ENCODE results near the gene VSTM2L.

VSTM2L gene

GRCh38 chr20:37901654-37902503 lies 1.0 kb upstream of the VSTM2L start:
- no peak for DNase-seq

- DNase-seq, result no peak
Observed at GRCh38 chr20:37903317-37904007, 535 bp downstream of the VSTM2L start.

DNA sequence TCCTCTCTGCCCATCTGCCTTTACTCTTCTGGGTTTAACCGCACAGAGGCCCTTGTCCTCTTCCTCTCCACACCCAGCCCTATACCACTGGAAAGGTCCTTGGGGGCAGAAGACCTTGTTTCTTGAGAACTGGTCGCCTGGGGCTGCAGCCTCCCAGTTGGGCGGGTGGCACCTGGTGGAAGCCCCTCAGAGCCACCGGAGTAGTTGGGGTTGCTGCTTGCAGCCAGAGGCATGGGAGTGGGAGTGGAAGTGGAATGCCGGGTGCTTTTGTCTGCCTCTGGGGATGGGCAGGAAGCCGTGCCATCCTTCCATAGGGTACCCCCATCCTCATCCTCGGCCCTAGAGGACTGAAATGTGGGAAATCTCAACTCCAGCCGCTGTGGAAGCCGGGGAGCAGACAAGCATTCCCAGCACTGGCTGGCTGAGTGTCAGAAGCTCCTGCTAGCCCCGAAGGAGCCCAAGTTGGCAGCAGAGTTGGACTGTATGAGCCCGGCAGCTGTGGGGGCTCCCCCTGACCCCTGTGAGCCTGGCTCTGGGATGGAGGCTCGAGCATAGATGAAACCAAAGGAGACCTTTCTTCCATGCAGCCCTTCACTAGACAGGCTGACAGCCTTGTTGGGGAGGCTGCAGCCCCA lies 1.2 kb downstream of the VSTM2L start:
- DNase-seq, result no peak

- DNase-seq, result no peak
Observed at GRCh38 chr20:37904845-37905373, 2.0 kb downstream of the VSTM2L start.

- DNase-seq, result no peak
Observed at GRCh38 chr20:37905671-37906613, 3.0 kb downstream of the VSTM2L start.

- DNase-seq, result no peak
Observed at GRCh38 chr20:37907330-37907676, 4.4 kb downstream of the VSTM2L start.

- DNase-seq, result no peak
Observed at GRCh38 chr20:37907677-37908401, 4.9 kb downstream of the VSTM2L start.

DNA sequence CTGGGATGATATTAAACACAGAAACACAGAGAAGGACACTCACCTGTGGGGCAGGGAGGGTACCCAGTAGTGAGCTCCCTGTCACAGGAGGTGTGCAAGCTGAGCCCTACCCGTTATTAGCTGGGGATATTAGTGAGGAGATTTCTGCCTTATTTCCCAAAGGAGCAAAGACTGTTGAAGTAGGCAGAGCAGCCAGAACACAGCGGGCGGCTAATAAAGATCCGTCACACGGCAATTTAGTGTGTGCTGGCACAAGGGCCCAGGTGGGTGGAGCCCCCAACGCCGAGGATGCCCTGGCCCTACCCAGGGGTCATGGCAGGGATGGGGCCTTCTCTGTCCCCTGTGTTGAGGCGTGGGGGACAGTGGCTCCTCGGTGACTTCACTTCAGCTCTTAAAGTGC lies 8.3 kb downstream of the VSTM2L start:
- no peak for DNase-seq

GRCh38 chr20:37911838-37912281 lies 8.9 kb downstream of the VSTM2L start:
- DNase-seq, result no peak

- no peak for DNase-seq
Observed at GRCh38 chr20:37912874-37913273, 9.9 kb downstream of the VSTM2L start.

DNA sequence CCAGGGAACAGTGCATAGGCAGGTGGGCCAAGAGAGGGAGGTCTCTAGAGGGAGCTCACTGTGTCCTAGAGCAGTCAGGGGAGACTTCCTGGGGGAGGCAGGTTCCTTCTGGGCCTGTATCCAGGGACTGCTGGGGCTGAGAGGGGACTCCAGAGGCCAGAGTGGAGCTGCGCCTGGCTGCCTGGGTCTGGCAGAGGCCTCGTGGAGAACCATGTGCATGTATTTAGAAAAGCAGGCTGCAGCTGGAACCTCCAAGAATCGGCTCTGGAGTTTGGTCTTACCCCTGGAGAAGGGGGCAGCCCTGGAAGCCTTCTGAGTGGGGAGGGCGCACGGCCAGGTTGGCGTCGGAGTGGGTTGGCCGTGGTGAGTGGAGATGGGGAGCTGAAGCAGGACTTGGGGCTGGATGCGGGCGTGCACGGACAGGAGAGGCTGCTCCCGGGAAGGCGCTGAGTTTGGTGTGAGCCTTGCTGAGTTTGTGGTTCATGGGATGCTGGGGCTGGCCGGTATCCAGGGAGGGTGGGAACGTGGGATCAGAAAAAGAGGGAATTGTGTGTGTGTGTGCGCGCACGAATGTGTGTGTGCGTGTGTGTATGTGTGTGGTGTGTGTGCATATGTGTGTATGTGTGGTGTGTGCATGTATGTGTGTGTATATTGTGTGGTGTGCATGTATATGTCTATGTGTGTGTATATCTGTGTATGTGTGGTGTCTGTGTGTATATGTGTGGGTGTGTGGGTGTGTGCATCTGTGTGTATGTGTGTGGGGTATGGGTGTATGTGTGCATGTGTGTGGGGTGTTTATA lies 10.8 kb downstream of the VSTM2L start:
- DNase-seq, result no peak

DNA sequence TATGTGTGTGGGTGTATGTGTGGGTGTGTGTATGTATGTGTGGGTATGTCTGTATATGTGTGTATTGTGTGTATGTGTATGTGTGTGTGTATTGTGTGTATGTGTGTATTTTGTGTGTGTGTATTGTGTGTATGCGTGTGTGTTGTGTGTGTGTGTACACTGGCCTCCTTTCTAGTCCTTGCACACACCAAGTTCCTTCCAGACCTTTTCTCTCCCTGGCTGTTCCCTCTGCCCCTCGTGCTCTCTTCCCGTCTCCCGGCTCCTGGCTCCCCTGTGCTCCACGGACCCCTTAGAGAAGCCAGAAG lies 11.4 kb downstream of the VSTM2L start:
- DNase-seq, result no peak

DNA sequence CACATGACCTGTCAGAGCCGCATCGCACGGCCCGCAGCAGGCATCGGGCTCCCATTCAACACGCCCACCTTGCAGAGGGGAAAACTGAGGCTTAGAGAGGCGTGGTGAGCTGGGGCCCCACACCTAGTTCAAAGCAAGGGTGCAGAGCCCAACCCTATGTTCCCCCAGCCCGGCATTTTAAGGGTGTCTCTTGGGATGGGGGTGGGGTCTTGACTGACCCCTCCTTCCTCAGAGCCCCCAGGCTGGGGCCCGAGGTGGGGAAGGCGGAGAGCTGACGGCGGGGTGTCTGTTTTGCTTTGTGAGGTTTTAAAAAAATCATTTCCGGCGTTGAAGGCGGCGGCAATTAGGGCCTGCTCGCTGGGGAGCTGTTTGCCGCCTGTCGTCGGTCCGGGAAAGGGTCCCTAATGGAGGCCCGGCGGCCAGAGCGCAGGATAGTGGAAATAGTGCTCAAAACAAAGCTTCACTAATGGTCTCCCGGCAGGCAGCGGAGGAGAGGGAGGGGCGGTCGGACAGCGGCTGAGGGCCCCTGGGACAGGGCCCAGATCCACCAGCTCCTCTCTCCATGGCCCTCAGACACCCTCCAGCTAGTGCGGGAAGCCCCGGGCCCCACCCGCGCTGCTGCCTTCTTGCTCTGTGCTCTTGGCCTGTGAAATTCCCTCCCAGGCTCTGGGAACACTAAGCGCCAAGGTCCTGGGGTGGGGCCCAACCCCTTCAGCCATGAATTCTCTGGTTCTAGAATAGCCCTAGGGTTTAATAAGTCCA lies 11.9 kb downstream of the VSTM2L start:
- DNase-seq, result no peak

DNA sequence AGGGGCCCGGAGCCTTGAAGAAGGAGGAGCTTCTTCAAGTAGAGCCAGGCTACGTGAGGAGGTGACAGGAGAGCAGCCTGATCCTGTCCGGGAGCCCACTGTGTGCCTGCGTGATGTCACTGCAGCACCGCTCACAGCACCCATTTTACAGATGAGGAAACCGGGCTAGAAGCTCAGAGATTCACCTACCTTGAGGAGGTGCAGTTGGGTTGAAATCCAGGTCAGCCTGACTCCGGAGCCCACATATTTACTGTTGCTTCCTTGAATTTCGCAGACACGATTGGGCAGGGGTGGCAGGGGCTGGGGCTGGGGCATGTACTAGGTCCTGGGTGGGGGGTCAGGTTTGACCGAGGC lies 12.5 kb downstream of the VSTM2L start:
- DNase-seq, result no peak

GRCh38 chr20:37915800-37916570 lies 13.1 kb downstream of the VSTM2L start:
- DNase-seq, result no peak

GRCh38 chr20:37917461-37917860 lies 14.5 kb downstream of the VSTM2L start:
- DNase-seq, result no peak

- no peak for DNase-seq
Observed at GRCh38 chr20:37918035-37918434, 15.1 kb downstream of the VSTM2L start.

DNA sequence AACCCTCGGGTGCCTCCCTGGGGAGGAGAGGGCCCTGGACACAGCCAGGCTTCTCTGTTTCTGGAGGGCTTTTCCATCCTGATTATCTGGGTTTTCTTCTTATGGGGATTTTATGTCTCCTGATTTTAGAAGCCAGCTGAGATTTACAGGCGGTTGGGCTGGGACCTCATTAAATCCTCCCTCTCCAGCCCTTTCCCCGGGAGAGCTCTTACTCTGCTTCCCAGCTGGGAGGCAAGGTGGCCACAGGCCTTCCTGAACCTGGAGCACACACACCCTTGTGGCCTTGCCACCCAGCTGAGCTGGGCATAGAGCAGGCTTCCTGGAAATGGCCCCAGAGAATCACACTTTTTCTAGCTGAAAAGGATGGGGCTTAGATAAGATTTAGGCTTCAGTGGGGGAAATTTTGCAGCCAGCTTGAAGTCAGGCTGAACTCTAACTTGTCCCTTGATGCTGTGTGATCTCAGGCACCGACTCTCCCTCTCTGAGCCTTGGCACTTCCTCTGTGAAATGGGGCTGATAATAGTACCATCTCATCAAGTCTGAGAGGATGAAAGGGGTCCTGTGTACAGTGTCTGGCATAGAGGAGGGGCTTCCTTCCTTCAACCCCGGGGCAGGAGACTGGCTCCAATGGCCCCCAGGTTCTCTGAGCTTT lies 16.6 kb downstream of the VSTM2L start:
- no peak for DNase-seq

DNA sequence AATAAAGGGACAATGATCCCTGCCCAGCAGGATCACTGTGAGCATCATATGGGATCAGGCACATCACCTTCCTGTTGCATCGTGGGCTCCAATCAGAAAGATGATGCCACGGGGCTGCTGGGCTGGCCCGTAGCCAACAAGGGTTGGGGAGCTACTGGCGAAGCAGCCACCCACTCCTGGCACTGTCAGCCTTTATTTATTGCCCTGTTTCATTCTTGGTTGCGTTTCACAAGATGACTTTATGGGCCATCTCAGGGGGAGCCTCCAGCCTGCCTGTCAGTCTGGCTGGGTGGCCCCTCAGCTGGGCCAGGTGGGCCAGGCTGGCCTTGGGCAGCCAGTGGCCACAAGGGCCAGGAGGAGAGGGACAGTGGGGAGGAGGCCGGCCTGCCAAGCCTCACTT lies 17.3 kb downstream of the VSTM2L start:
- DNase-seq, result no peak
